ENCODE measurements around the gene CDKN2A.

The CDKN2A gene

GRCh38 chr9:21923694-21924093, 70.5 kb downstream of the CDKN2A start:
- no peak overlapping the region for H3K27ac ChIP-seq (ENCODE audit: insufficient read depth, low read depth, low read length, poor library complexity, severe bottlenecking)
- 87 to 95% methylated on average over 1 of the region's 1 CpG for WGBS, 2 experiments
- H3K4me1 ChIP-seq (ENCODE audit: control insufficient read depth, insufficient read depth, low read length) = no peaks in the 10 kb centered on the region
- no peaks in the 10 kb centered on the region for H3K27me3 ChIP-seq (ENCODE audit: control insufficient read depth, insufficient read depth, low read length, poor library complexity, severe bottlenecking)
- H3K4me3 ChIP-seq (ENCODE audit: insufficient read depth, low read depth, low read length) = no peak overlapping the region
- H3K9me3 ChIP-seq (ENCODE audit: control insufficient read depth, low read length) = no peaks in the 10 kb centered on the region
- H3K36me3 ChIP-seq (ENCODE audit: control insufficient read depth, insufficient read depth, low read length) = no peaks in the 10 kb centered on the region

- Histone ChIP-seq H3K4me1 (ENCODE audit: control insufficient read depth, insufficient read depth, low read length) (no peaks in the 10 kb centered on the region), H3K27me3 (ENCODE audit: control insufficient read depth, insufficient read depth, low read length, poor library complexity, severe bottlenecking) (no peaks in the 10 kb centered on the region), H3K27ac (ENCODE audit: insufficient read depth, low read depth, low read length, poor library complexity, severe bottlenecking) (no peak overlapping the region), H3K4me3 (ENCODE audit: insufficient read depth, low read depth, low read length) (no peak overlapping the region), H3K9me3 (ENCODE audit: control insufficient read depth, low read length) (no peaks in the 10 kb centered on the region), H3K36me3 (ENCODE audit: control insufficient read depth, insufficient read depth, low read length) (no peaks in the 10 kb centered on the region)
- WGBS, 2 experiments = 89 to 91% methylated on average over 3 to 4 of the region's 4 CpGs
Observed at GRCh38 chr9:21919377-21920362, 74.5 kb downstream of the CDKN2A start.

Data from ectodermal cell (in vitro differentiated cells).